ENCODE measurements around the gene TRIM16.
"Not testable (repeated sequence)": the region's sequence is repeated elsewhere in the genome, so short reads cannot be mapped to it uniquely, and the experiment has no call there.

DNA sequence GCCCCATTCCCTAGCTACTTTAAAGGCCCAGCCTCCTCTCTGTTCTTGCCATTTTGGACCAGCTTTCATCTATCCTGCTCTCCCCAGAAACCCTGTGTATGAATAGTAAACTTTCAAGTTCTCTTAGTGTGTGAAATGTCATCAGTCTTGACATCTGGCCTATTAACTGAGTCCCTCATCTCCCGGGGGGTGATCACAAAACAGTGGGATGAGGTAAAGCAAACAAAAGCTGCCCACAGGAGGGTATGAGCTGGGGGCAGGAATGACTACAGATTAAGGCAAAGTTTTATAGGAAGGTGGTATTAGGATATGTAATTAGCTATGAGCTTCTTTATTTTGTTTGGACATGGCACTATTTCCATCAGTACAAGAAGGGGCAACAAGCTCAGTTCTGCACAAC, 9.5 kb downstream of the TRIM16 start:
- TF ChIP-seq, protein P1, sequence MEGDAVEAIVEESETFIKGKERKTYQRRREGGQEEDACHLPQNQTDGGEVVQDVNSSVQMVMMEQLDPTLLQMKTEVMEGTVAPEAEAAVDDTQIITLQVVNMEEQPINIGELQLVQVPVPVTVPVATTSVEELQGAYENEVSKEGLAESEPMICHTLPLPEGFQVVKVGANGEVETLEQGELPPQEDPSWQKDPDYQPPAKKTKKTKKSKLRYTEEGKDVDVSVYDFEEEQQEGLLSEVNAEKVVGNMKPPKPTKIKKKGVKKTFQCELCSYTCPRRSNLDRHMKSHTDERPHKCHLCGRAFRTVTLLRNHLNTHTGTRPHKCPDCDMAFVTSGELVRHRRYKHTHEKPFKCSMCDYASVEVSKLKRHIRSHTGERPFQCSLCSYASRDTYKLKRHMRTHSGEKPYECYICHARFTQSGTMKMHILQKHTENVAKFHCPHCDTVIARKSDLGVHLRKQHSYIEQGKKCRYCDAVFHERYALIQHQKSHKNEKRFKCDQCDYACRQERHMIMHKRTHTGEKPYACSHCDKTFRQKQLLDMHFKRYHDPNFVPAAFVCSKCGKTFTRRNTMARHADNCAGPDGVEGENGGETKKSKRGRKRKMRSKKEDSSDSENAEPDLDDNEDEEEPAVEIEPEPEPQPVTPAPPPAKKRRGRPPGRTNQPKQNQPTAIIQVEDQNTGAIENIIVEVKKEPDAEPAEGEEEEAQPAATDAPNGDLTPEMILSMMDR (conservative IDR thresholded peaks at IDR 0.05; ENCODE audit: low read depth in 2 of 2), result not testable (repeated sequence)
- not testable (repeated sequence) for TF ChIP-seq POLR2AphosphoS5 (IDR thresholded peaks at IDR 0.05; ENCODE audit: low read depth); EZH2 (IDR thresholded peaks at IDR 0.05; ENCODE audit: low read depth, unreplicated experiment); STAT1 (IDR thresholded peaks at IDR 0.05; ENCODE audit: unreplicated experiment); EZH2phosphoT487 (IDR thresholded peaks at IDR 0.05; ENCODE audit: unreplicated experiment); NANOG (IDR thresholded peaks at IDR 0.05; ENCODE audit: borderline replicate concordance); ZNF331 (CRISPR knock-in tag; IDR thresholded peaks at IDR 0.05; ENCODE audit: low read depth); ZNF114 (CRISPR knock-in tag; IDR thresholded peaks at IDR 0.05); CREB1 (CRISPR knock-in tag; IDR thresholded peaks at IDR 0.05; ENCODE audit: low read depth); JUNB (IDR thresholded peaks at IDR 0.05; ENCODE audit: unreplicated experiment)
- TF ChIP-seq, protein P2, sequence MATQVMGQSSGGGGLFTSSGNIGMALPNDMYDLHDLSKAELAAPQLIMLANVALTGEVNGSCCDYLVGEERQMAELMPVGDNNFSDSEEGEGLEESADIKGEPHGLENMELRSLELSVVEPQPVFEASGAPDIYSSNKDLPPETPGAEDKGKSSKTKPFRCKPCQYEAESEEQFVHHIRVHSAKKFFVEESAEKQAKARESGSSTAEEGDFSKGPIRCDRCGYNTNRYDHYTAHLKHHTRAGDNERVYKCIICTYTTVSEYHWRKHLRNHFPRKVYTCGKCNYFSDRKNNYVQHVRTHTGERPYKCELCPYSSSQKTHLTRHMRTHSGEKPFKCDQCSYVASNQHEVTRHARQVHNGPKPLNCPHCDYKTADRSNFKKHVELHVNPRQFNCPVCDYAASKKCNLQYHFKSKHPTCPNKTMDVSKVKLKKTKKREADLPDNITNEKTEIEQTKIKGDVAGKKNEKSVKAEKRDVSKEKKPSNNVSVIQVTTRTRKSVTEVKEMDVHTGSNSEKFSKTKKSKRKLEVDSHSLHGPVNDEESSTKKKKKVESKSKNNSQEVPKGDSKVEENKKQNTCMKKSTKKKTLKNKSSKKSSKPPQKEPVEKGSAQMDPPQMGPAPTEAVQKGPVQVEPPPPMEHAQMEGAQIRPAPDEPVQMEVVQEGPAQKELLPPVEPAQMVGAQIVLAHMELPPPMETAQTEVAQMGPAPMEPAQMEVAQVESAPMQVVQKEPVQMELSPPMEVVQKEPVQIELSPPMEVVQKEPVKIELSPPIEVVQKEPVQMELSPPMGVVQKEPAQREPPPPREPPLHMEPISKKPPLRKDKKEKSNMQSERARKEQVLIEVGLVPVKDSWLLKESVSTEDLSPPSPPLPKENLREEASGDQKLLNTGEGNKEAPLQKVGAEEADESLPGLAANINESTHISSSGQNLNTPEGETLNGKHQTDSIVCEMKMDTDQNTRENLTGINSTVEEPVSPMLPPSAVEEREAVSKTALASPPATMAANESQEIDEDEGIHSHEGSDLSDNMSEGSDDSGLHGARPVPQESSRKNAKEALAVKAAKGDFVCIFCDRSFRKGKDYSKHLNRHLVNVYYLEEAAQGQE (IDR thresholded peaks at IDR 0.05; ENCODE audit: unreplicated experiment), result not testable (repeated sequence)
- TF ChIP-seq, protein P3, sequence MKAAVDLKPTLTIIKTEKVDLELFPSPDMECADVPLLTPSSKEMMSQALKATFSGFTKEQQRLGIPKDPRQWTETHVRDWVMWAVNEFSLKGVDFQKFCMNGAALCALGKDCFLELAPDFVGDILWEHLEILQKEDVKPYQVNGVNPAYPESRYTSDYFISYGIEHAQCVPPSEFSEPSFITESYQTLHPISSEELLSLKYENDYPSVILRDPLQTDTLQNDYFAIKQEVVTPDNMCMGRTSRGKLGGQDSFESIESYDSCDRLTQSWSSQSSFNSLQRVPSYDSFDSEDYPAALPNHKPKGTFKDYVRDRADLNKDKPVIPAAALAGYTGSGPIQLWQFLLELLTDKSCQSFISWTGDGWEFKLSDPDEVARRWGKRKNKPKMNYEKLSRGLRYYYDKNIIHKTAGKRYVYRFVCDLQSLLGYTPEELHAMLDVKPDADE (IDR thresholded peaks at IDR 0.05), result not testable (repeated sequence)

Measured in GM23338 (cell line).